Stimulated activated CD4-positive, alpha-beta T cell treated with anti-CD3 and anti-CD28 coated beads, Interleukin-4, amount 100 ng/mL, for 48 hours (primary cell): ENCODE measurements around the gene HUNK.

Source experiments
- DNase-seq, 2 donors: peaks; one replicate each; pipeline ENCODE4 v3.0.0-alpha.2; 2020; ENCODE audit warnings: low read depth in 2 of 2

Gene HUNK

DNA sequence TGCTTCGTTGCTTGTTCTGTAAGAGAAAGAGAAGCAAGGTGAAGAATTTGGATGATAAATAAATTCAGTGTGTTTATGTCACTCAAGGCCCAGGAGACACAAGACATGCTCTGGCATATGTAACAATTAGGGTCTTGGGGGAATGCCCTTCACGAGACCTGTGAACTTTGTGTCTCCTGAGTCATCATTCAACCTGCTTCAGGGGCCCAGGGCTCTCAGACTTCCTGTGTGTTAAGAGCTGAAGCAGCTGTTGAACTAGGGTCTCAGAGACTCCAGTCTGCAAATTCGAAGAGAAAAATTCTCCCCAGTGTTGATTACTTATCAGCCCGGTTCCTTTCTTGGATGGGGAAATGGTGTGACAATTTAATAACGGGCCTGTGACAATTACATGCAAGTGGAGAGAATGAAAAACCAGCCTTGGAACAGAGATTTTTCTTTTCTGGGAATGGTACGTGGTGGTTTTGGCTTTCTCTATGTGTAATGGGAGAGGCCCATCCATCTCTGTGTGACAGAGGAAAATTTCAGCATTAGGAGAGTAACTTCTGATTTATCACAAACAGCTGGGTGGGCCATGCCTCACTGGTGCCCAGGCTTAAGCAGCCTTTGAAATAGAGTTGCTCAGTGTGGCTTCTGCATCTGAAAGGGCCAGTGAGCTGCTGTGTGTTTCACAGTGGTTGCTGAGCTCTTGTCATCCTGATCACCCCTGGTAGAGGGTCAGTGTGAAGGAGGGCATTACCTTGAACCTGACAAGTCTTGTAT lies 22.4 kb downstream of the HUNK start:
- no peak for DNase-seq

DNA sequence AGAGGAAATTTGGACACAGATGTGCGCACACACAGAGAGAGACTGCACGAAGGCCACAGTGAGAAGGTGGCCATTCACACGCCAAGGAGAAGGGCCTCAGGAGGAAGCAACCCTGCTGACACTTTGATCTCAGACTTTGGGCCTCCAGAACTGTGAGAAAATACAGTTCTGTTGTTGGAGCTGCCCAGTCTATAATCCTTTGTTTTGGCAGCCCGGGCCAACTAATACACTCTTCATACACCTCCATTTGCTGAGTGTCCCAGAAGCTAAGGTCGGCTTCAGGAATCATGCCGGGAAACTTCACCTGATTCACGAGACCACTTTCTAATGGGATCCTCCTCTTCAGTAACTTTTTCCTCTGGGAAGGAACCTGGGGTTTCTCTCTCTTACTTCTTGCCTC lies 23.2 kb downstream of the HUNK start:
- DNase-seq = no peak

DNA sequence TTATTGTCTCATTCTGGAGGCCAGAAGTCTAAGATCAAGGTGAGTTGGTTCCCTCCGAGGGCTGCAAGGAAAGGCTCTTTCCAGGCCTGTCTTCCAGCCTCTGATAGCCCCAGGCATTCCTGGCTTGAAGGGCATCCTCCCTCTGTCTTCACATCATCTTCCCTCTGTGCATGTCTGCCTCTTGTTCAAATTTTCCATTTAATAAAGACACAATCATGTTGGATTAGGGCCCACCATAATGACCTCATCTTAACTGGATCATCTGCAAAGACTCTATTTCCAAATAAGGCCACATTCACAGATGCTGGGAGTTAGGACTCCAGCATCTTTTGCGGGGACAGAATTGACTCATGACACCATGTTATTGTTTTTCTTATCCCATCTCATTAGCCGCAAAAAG lies 24.5 kb downstream of the HUNK start:
- no peak for DNase-seq

DNA sequence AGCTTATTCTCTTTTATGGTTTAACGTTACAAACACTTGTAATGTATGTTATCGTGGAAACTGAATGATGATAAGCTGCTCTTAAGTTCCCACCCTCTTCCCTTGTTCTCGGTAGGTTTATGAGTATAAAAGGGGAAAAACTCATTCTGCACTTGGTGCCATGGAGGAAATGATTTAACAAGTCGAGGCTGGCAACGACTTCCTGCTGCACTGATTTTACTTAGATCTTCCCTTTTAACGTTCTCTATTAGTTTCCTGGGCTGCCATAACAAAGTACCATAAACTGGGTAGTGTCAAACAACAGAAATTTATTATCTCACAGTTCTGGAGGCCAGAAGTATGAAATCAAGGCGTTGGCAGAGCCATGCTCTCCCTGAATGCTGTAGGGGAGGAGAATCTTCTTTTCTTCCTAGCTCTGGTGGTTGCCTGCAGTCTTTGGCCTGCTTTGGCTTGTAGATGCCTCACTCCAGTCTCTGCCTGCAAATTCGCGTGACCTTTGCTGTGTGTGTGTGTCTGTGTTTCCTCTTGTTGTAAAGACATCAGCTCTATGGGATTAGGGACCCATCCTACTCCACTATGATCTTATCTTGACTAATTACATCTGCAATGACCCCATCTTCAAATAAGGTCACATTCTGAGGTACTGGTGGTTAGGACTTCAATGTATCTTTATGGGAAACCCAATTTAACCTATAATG lies 26.3 kb downstream of the HUNK start:
- DNase-seq = no peak

DNA sequence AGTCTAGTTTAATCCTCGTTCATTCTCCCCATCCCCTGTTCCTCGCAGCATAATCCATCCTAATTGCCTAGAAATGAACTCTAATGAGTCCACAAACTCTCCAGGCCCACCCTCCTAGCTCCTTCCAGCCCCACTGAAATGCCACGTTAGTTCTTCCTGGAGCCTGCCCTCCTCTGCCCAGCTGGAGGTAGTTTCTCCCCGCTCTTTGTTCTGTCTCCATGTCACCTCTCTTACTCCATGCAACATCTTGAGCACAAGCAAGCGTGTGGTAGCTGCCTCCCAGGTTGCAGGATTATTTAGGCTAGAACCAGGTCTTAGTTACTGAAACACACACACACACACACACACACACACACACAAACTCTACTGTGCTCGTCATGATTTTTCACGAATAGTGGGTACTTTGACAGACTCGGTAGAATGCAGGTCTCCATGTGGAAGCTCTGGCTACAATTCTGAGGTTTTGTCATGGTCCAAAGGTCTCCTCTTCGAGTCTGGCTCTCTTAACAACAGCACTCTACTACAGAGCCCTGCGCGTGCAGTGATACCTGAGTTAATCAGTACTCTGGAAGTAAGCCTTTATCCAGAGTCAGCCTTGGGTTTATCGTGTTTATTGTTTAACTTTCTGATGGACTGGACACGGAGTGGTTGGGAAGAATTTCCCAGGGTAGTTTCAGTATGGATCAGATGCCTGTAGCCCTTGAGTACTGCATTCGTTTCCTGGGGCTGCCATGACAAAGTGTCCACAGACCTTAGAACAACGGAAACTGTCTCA lies 27.5 kb downstream of the HUNK start:
- no peak for DNase-seq

DNA sequence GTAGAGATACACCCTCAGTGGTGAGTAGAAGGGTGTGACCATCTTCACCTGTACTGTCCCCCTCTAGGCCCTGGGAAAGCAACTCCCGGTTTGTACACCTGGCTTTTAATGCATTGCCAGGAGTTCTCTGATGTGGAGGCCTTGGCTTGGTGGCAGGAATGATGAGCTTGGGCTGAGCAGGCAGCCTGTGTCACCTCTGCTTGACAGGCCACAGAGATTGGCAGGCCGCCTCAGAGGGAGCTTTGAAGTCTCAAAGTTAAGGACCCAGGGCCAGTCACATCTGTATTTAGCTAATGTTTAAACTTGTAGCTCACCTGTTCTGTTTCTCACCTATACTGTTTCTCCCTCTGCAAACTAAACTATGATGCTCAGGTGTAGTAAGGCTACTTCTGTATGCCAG lies 28.5 kb downstream of the HUNK start:
- DNase-seq = no peak

DNA sequence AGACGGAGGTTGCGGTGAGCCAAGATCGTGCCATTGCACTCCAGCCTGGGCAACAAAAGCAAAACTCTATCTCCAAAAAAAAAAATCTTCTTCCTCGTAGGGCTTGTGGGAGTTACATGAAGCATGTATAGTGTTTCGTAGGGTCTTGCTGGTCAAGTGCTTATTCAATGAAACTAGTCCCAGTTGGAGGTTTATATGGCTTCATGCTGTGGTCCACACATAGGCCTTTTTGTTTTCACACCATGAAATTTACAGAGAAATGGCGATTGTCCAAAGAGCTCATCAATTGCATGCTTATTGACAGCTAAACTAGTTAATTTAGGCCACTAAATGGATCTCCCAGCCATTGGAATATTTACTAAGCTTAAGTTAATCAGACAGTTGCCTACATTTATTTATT lies 29.6 kb downstream of the HUNK start:
- no peak for DNase-seq

DNA sequence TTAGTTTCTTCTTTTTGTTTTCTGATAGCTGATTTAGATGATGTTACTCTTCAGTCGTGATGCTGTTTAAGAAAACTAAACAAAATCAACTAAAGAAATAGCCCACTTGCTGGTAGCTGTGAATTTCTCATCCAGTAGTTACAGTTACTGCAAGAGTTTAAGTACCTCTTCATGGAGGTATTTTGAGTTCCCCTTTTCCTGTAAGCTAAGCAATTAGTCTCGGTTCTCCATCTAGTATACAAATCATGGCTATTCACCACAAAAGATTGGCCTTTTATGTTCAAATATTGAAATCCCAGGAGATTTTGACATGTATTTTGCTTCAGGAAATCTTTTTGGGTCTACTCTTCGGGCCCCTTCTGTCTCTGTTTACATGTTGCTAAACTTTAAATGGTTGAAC lies 31.1 kb downstream of the HUNK start:
- DNase-seq = no peak

DNA sequence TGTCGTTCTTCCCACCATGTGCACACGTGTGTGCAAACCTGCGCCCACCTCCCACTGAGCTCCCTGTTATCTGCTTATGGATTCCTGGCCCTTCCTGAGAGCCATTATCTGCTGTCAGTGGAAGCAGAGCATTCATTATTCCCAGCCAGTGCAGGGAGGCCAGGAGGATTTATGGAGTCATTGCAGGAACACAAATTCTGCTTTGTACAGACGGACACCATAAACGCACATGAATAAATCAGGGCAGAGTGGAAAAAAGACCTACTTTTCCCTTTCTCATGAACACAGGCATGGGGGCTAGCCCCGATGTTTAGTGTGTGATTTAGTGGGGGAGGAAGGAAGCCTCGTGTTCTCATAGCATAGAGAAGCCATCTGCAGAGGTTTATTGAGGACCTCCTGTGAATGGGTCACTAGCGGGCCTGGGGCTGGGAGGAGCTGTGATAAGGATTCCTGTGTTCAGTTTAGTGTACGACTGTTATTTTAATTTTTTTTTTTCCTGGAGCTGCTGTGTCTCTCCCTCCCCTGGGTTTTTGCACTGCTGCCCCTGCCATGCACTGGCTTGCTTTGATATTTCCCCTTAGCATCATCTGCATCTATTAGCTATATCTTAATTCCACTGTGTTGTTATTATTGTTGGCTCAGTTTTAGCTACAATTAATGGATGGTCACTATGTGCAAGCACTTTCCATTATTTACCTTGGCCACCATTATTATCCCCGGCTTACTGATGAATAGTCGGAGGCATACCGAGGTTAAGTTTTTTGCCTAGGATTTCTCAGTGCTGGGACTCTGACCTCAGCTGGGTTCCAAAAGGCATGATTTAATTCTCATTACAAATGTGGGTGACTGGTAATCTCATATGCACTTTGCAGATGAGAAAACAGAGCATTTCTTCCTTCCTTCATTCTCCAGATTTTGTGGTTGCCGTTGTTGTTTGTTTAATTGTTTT lies 33.0 kb downstream of the HUNK start:
- no peak for DNase-seq

DNA sequence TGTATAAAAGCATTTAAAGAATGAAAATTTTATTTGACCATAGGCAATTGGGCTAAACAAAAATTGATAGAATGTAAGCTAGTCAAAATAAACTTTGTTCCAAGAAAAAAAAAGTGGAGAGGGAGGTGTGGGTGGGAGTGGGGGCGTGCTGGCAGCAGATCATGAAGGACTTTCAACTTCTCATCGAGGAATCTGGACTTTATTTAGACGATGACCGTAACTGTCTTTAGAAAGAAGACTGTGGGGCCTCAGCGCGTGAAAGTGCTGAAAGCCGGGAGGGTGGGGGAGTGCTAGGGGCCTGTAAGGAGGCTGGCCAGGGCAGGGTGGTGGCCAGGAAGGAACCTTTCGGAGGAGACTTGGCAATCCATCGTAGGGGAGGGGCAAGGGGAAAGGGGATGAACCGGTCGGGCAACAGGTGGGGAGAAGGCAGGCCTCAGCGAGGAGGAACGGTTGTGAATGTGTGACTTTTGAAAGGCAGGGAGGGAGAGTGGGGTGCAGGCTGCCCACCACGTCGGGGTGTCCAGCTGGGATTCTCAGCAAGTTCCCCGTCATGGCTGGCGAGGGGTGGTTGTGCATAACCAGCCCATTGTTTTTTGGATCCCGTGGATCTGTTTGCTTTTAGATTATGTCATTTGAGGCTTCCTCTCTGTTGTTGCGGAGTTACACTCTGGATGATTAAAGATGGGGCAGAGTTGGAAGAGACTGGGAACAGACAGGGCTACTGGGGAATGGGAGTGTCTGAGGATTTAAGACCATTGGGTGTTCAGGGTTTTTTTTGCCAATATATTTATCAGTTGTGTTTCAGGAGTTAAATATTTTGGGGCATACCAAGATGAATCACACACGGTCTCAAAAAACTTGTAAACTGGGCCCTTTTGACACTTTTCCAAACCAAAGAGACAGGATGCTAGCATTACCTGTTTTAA lies 35.5 kb downstream of the HUNK start:
- no peak for DNase-seq

DNA sequence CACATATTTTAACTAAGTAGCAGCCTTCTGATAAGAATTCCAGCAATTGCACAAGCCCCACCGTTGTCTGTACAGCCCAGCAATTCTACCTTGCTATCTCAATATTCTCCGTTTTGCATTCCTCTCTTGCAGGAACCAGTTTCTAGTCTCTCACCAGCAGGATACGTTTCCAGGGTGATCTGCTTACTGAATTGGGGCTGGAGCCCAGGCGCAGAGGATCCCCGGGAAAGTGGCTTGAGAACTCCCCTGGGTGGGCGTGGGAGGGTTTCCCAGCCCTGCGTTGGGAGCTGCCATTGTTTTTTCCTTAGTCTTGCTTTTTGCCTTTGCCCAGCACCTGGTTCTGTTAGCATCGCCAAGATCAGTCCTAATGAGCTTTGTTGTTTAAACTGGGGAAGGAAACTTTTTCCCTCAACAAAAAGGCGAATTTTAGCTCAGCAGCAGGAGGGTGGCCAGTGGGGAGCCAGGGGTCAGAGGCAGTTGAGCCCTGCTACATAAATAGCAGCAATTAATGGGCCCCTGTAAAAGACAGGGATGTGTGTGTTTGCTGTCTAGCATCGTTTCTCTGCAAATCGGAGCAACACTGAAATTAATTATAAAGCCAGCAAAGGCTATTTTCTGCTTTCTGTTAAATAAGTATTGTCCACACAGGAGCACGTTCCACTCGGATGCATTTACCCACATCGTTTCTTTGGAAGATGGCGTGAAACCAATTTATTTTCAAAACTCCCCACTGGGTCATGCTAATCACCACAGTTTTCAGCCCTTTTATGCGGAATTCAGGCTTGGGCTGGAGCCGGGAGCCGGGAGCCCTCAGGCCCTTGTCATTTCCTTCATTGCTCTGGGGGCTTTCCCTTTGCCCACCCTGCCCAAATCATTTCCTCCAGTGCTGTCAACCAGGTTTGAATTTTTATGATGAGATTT lies 36.6 kb downstream of the HUNK start:
- no peak for DNase-seq

DNA sequence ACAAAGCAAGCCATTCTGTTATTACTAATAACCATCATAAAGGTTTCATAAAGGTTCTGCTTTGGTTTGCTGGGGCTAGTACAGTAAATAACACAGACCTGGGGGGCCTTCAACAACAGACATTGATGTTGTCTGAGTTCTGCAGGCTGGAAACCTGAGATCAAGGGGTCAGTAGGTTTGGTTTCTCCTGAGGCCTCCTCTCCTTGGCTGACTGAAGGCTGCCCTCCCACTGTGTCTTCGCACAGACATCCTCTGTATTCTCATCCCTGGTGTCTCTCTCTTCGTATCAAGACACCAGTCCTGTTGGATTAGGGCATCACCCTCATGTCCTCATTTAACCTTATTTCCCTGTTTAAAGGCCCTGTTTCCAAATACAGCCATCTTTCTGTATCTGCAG lies 37.3 kb downstream of the HUNK start:
- no peak for DNase-seq

DNA sequence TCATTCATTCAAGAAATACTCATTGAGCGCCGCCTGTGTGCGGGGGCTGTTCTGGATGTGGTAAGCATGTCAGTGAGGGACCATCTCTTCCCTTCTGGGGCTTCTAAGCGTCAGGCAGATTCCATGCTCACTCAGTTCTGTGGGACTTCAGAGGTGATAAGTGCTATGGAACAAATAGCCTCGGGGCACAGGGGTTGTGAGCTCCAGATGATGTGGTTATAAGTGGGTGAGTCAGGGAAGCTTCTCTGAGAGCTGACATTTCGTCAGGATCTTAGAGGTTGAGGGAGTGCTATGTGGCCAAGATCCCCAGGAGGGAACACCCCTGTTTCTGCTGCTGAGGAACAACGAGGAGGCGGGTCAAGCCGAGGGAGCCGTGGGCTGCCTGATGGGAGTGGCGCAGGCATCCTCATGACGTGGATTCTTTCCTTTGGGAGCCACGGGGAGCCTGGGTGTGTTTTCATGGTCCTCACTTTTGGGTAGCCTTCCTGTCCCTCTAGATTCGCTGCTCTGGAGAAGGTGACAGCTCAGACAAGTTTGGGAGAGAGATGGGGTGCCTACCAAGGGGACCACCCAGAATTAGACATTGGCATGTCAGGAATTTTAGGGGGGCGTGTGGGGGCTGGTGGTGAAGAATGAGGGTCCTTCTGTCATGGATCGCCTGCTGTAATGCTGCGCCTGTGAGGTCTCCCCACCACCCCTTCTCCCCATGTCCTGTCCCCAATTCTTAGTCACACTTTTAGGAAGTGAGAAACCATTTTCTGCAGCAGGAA lies 38.5 kb downstream of the HUNK start:
- no peak for DNase-seq

DNA sequence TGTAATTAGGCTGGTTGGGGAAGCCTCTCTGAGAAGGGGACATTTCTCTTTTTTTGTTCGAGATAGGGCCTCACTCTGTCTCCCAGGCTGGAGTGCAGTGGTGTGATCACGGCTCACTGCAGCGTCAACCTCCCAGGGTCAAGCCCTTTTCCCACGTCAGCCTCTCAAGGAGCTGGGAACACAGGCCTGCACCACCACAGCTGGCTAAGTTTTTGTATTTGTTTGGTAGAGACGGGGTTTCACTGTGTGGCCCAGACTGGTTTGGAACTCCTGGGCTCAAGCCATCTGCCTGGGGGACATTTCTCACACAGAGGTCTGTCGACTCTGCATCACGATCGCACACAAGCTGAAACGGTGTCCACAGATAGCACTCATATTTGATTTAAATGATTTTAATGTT lies 39.7 kb downstream of the HUNK start:
- DNase-seq = no peak

DNA sequence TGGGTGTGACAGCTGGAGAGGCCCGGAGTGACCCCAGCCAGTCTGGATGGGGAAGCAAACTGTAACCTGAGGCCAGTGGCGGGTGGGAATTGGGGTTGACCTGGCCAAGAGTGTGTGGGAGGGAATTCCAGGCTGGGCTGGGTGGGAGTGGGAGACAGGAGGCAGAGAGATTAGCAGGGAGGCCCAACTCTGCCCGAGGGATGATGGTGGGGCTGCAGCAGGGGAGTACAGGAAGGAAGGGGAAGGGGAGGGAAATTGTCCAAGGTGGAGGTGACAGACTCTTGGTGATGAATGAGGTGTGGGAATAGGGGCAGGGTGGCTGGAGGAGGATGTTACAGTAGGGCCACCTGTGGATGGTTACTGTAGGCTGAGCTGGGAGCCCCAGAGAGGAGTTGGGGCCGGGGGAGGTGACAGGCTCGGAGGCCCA lies 40.4 kb downstream of the HUNK start:
- no peak for DNase-seq

DNA sequence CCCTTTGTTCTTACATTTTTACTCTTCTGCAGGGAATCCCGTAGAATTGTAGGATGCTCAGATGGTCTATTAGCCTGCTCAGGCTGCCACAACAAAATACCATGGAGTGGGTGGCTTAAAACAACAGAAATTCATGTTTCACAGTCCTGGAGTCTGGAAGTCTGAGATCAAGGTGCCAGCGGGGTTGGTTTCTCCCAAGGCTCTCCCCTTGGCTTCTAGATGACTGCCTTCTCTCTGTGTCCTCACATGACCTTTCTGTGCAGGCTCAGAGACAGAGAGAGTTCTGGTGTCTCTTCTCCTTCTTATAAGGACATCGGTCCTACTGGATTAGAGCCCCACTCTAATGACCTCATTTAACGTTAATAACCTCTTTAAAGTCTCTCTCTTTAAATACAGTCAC lies 41.7 kb downstream of the HUNK start:
- DNase-seq = no peak

DNA sequence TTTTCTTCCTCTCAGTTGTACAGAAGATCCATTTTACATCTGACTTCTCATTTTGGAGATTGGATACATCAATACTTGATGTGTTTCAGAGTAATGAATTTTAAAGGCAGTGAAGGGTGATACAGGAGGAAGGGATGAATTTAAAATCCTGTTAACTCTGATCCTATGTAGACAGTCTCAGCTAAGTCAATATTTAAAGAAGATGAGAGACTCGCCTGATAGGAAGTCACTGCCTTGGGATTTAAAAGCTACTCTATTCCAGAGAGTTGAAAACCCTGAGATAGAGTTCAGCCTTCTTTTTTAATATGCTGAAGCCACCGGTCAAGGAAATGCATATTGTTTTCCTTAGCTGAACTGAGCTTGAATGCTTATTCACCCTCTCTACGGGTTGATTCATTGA lies 42.7 kb downstream of the HUNK start:
- DNase-seq = no peak

DNA sequence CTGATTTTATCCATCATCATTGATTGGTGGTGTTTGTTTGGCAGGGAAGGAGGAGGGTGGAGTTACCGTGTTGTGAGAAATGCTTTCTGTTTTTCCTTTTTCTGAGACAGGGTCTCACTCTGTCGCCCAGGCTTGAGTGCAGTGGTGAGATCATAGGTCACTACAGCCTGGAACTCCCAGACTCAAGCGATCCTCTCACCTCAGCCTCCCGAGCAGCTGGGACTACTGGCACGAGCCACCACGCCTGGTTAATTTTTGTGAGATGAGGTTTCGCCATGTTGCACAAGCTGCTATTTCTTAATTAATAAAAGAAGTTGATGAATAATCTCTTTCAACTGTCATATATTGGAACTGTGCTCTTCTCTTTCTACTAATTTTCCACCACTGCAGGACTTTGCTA lies 44.3 kb downstream of the HUNK start:
- DNase-seq = no peak
